GM11168 (cell line): Measurements from ENCODE around the gene UNC5C.
"Not testable (repeated sequence)": the region's sequence is repeated elsewhere in the genome, so short reads cannot be mapped to it uniquely, and the experiment has no call there.

Source experiments
- in situ Hi-C: fragments of 300-500 bp; cut with MboI; formaldehyde crosslinking; loops from one replicate; pipeline ENCODE4 v1.12.0; 2022; ENCODE audit warnings: low sequenced_read_pairs; ENCODE audit not compliant: unreplicated experiment

The UNC5C gene

DNA sequence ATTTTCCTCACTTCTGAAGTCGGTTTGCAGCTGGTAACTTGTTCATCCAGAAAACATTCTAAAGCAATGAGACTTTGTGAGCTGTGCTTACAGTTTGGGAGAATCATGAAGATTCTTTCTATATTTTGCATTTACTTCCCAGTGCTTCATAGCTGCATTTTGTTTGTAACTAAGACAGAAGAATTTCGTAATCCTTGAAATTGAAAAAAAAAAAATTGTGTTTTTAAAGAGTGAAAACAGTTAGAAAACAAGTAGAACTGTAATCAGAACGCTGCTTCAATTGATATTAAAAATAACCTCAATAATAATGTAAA lies 392.4 kb downstream of the UNC5C start:
- in situ Hi-C loops, result no loop called here

DNA sequence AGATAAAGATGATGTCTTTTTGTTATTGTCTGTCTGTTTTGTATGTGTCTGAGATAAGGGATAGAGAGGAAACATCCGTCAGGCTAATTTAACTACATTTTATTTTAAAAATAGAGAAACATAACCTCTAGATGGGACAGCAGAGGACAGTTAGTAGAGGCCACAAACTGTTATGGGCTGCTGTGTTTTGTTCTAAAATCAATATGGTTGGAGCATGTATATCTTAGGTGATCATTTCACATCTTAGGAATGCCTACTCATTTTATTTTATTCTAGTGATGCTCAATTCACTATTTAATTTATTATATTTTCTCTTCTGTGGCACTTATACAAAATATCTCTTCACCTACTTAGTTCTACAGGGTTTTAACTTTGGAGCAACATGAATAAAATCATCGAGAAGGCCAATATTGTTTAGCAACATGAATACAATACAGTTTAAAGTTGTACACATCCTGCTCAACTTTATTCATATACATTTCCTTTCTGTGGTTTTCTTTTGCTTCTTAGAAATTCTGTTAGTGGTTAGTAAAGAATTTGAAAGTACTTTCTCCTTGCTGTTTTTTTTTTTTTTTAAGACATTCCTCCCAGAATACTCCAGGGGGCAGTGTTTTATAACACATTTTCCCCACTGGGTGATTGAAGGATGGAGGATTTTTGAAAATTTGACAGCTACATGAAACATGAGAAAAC lies 392.9 kb downstream of the UNC5C start:
- in situ Hi-C loops, result no loop called here

DNA sequence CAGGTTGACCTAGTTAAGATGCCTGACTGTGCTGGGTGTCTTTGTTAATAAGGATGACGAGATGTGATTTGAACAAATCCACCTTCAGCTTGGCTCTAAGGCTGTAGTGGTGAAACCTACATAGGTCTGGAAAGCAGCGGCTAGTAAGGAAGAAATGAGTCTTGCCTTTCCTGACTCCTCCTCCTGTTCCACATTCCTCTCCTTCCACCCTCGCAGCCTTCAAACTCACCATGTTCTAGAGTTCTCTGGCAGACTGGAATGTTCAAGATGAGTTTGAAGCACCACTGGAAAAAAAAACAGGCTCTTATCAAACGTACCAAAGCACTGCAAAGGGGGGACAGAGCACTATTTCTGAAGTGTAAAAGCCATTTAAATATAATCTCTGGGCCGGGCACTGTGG lies 395.6 kb downstream of the UNC5C start:
- in situ Hi-C loops, result no loop called here

DNA sequence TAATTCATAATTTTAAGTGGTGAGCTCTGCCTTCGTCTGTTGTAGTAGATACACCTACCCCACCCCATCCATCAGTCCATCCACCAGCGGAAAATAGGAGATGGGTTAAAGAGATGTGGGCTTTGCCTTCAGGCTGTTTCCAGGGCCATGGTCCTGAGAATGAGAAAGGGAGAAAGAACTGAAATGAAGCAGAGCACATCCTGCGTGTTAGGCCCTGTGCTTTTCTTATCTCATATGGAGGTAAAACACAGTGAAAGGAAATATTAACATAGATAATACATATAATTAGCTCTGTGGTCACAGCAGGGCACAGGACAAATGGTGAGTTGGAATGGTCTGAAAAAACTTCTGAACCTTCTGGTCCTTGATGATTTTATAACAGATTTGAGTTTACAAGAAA lies 397.5 kb downstream of the UNC5C start:
- in situ Hi-C loops, result no loop called here

DNA sequence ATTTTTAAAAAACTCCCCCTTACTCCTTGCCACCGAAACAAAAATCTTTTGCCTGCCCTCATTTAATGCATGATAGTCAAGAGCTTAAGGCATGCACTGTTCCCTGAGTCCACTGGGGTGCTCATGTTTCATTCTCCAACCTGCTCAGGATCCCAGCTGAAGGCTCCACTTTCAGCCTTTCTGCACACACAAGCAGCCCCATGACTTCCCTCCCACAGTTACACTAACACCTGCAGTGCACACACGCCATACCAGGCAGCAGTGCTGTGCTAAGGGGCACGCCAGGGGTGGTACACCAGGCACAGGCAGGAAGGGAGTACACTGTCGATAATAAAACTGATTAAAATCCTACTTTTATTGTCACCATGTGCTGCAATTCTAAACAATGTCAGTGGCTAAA lies 405.8 kb downstream of the UNC5C start:
- in situ Hi-C loops, result no loop called here

DNA sequence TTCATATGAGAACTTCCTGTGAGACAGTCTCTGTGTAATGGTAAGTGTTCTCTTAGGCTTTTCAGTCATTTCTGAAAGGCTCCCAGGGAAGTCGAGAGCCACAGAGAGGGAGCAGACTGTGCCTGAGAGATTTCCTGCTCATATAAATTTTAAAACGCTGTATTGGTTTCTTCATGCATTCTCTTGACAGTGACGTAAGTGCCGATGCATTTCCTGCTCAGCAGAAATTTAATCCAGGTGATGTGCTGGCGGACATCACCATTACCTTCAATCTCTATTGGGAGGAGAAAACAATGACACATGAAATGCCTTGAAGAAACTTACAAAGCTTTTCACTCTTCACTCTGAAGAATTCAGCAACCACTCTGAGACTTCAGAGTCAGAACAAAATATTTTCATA lies 407.4 kb downstream of the UNC5C start:
- in situ Hi-C loops, result no loop called here

DNA sequence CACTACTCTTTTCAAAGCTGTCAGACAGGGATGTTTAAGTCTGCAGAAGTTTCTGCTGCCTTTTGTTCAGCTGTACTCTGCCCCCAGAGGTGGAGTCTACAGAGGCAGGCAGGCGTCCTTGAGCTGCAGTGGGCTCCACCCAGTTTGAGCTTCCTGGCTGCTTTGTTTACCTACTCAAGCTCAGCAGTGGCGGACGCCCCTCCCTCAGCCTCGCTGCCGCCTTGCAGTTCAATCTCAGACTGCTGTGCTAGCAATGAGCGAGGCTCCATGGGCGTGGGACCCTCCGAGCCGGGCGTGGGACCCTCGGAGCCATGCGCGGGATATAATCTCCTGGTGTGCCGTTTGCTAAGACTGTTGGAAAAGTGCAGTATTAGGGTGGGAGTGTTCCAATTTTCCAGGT lies 409.3 kb downstream of the UNC5C start:
- in situ Hi-C loops, result not testable (repeated sequence)

DNA sequence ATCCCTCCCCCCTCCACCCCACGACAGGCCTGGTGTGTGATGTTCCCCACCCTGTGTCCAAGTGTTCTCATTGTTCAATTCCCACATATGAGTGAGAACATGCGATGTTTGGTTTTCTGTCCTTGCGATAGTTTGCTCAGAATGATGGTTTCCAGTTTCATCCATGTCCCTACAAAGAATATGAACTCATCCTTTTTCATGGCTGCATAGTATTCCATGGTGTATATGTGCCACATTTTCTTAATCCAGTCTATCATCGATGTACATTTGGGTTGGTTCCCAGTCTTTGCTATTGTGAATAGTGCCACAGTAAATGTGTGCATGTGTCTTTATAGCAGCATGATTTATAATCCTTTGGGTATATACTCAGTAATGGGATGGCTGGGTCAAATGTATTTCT lies 414.8 kb downstream of the UNC5C start:
- in situ Hi-C loops, result not testable (repeated sequence)

DNA sequence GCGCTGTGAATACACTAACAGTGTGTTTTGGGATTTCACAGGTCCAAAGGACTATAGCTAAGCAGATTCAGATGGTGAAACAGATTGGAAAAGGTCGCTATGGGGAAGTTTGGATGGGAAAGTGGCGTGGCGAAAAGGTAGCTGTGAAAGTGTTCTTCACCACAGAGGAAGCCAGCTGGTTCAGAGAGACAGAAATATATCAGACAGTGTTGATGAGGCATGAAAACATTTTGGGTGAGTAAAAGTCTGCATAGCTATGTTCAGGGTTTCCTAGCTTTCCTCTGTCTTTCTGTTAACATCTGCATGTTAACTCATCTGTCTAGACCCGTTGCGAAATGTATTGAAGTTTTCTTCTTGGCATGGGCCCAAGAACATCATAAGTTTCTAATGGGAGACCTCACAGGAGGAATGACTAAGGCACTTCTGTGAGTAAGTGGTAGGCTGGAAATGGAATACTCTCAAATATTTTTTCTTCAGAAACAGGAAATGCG lies 418.9 kb downstream of the UNC5C start:
- in situ Hi-C loops, result no loop called here

DNA sequence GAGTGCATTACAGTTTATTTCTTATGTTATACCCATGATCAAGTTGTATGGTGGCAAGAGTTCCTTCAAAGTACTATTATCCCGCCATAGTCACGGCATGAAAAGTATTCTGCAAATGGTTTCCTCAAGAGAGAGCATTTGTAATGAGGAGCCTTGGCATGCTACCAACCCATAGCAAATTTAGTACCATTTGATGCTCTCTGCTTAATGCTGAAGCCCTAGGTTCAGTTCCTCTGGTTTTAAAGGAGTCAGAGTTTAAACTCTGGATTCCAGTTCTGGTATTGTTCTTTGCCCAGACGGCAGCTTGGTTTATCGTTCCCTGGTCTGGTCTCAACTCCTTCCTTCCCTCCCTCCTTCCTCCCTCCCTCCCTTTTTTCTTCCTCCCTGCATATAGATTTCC lies 419.7 kb downstream of the UNC5C start:
- in situ Hi-C loops, result no loop called here

DNA sequence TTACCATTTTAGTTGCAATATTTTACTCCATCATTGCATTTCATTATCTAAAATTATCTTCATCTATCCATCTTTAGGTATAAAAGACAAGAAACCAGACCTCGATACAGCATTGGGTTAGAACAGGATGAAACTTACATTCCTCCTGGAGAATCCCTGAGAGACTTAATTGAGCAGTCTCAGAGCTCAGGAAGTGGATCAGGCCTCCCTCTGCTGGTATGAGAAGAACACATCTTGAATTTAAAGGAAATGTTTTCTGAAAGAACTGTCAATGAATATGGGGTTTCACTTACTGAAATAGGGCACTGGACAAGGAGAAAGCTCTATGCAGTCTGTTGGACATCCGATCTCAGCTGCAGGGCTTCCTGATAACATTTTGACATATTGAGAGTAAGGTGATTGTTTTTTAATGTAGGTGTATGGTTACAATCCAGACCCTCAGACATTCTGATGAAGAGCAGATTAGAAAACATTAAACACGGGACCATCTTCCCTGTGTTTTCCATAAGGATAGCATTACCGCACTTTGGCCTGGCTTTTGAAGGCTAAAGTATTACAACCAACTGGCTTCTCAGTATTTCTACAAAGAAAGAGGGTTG lies 423.8 kb downstream of the UNC5C start:
- in situ Hi-C loops, result no loop called here

DNA sequence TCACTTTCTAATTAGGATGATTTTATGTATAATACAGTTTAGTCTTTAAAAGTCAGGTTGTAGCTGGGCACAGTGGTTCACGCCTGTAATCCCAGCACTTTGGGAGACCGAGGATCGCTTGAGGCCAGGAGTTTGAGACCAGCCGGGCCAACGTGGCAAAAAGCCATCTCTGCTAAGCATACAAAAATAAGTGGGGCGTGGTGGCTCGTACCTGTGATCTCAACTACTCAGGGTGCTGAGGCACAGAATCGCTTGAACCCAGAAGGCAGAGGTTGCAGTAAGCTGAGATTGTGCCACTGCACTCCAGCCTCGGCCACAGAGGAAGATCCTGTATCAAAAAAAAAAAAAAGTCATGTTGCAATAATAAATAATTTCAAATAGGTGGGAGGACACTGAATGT lies 426.8 kb downstream of the UNC5C start:
- in situ Hi-C loops, result no loop called here

DNA sequence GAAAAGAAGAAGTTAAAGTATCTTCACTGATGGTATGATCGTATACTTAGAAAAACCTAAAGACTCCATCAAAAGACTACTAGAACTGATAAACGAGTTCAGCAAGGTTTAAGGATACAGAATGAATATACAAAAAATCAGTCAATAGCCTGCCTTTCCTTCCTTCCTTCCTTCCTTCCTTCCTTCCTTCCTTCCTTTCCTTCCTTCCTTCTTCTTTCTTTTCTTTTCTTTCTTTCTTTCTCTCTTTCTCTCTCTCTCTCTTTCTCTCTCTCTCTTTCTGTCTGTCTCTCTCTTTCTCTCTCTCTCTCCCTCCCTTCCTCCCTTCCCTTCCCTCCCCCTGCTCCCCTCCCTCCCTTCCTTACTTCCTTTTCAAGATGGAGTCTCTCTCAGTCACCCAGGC lies 428.3 kb downstream of the UNC5C start:
- in situ Hi-C loops, result no loop called here

DNA sequence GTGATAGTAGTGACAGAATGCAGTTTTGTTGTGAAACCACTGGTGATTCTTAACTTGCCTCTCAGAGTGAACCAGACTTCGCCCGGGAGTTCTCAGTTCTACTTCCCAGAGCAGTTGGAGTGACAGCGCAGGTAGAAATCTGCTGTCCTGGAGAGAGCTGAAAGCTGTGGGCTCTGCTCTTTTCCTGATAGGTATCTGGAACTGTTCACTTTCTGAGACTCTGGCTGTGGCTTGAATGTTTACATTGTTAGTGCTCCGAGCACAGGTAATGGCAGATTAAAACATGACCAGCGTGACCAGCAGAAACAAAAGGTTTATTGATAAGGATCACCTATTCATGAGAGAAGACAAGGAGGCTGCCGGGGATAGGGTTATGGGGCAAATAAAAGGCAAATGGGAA lies 430.3 kb downstream of the UNC5C start:
- in situ Hi-C loops, result no loop called here

DNA sequence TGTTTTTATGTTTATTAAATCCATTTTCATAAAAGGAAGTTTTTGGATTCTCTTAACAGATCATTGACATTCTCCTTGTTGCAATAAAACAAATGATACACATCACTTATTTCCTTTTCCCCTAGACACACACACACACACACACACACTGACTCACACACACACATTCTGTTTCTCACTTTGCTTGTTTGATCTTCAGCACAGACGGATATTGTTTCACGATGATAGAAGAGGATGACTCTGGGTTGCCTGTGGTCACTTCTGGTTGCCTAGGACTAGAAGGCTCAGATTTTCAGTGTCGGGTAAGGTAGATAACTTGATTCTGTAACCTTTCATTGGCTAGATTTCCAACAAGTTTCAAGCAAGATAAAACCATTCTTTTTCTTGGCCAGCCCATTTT lies 434.3 kb downstream of the UNC5C start:
- in situ Hi-C loops, result no loop called here
